HepG2 (cell line): Measurements from ENCODE around the gene SAP30. TPM values are rescaled to one million over a fixed set of nuclear protein-coding genes. Genes with fewer than 3 reads are reported as not detected.
A peak's percentile ranks its signal among the peaks of the same experiment; 100 is the strongest.

ENCODE experiments used
- ATAC-seq: fragments of 200-7000 bp; cut with Tn5 transposase; 3 replicates; pipeline ENCODE4 v1.9.1; 2020; ENCODE audit warnings: mild to moderate bottlenecking, moderate library complexity
- BruUV-seq: library from RNA; stranded (reverse); fragments of 400-500 nt; replicated peaks from 2 replicates; lab custom pipeline; 2021; lab: Mats Ljungman, UMichigan
- CTCF ChIA-PET: fragments of 300-600 bp; formaldehyde crosslinking; extraction: SDS; loops from one replicate; lab custom pipeline; 2021; ENCODE audit warnings: low total read pairs, inconsistent platforms, low intra/inter-chr PET ratio; lab: Yijun Ruan, JAX
- POLR2A ChIA-PET: fragments of 350-600 bp; sonication (Branson Sonifier 250); formaldehyde crosslinking; loops from one replicate; lab custom pipeline; 2020; ENCODE audit warnings: antibody characterized with exemption, inconsistent platforms; lab: Yijun Ruan, JAX
- DNase-seq: peaks from one replicate; pipeline ENCODE4 v3.0.0-alpha.2; 2015; ENCODE audit warnings: low spot score
- FAIRE-seq: peaks from 3 replicates; lab custom pipeline; 2011; peaks lifted over from hg19 to GRCh38; lab: Jason Lieb, UNC
- H2AFZ ChIP-seq: one replicate; pipeline ENCODE4 v1.6.1; 2011; ENCODE audit warnings: low read length, inconsistent platforms
- H3K27ac ChIP-seq: fragments of 300-600 bp; 3 replicates; pipeline ENCODE4 v1.8.0; 2011; ENCODE audit warnings: mixed run types, mild to moderate bottlenecking, mixed read lengths, low read length, inconsistent platforms; ENCODE audit not compliant: insufficient read depth; ENCODE audit errors: extremely low read length
- H3K27me3 ChIP-seq, 2 experiments: fragments of 200-600 bp in 1 of 2; 2 replicates in 1 of 2; 3 replicates in 1 of 2; pipeline versions ENCODE4 v1.6.0 to v1.8.0; 2011; ENCODE audit warnings: low read length in 2 of 2, mild to moderate bottlenecking in 2 of 2, moderate library complexity in 2 of 2, inconsistent platforms in 1 of 2; ENCODE audit not compliant: insufficient read depth in 2 of 2, control insufficient read depth in 1 of 2
- H3K36me3 ChIP-seq, 2 experiments: fragments of 200-600 bp in 1 of 2; replicated peaks in 1 of 2; 2 replicates in 1 of 2; 3 replicates in 1 of 2; pipeline versions ENCODE4 v1.5.1 to v1.8.0; 2011; ENCODE audit warnings: low read length in 2 of 2, inconsistent platforms in 1 of 2; ENCODE audit not compliant: insufficient read depth in 2 of 2, control insufficient read depth in 1 of 2
- H3K4me1 ChIP-seq: 2 replicates; pipeline ENCODE4 v1.5.1; 2012; ENCODE audit warnings: low read length, inconsistent platforms; ENCODE audit not compliant: insufficient read depth
- H3K4me2 ChIP-seq: 2 replicates; pipeline ENCODE4 v1.6.0; 2011; ENCODE audit warnings: low read depth, low read length, inconsistent platforms
- H3K4me3 ChIP-seq, 3 experiments: fragments of 200-600 bp in 1 of 3; sonication (generic), shearing (Covaris generic) in 1 of 3; replicated peaks in 1 of 3; 2 replicates each; pipeline ENCODE4 v1.5.1; 2011 to 2016; ENCODE audit warnings: low read length in 3 of 3, inconsistent platforms in 2 of 3, low read depth in 2 of 3, mild to moderate bottlenecking in 2 of 3, control low read depth in 1 of 3, mixed read lengths in 1 of 3; ENCODE audit not compliant: insufficient read depth in 1 of 3
- H3K79me2 ChIP-seq: one replicate; pipeline ENCODE4 v1.6.1; 2011; ENCODE audit warnings: low read length, inconsistent platforms; ENCODE audit not compliant: insufficient read depth
- H3K9ac ChIP-seq: 2 replicates; pipeline ENCODE4 v1.6.0; 2011; ENCODE audit warnings: mild to moderate bottlenecking, low read depth, low read length, inconsistent platforms; ENCODE audit not compliant: insufficient read depth
- H3K9me3 ChIP-seq: 2 replicates; pipeline ENCODE4 v1.5.1; 2012; ENCODE audit warnings: mild to moderate bottlenecking, low read length
- H4K20me1 ChIP-seq: 2 replicates; pipeline ENCODE4 v1.6.0; 2011; ENCODE audit warnings: inconsistent platforms, mild to moderate bottlenecking, low read length, moderate library complexity; ENCODE audit not compliant: insufficient read depth
- ATF6 ChIP-seq: sonication (generic); formaldehyde crosslinking; conservative IDR thresholded peaks from 2 replicates; pipeline ENCODE4 v1.4.0; 2020; ENCODE audit warnings: missing genetic modification reagents
- BRF2 ChIP-seq: sonication (generic); formaldehyde crosslinking; IDR thresholded peaks from 2 replicates; pipeline ENCODE4 v1.8.1; 2022; ENCODE audit warnings: mild to moderate bottlenecking, missing genetic modification reagents
- CC2D1A ChIP-seq: sonication (generic); formaldehyde crosslinking; IDR thresholded peaks from 2 replicates; pipeline ENCODE4 v1.8.1; 2023; ENCODE audit warnings: mild to moderate bottlenecking, missing genetic modification reagents
- CREBL2 ChIP-seq: sonication (generic); formaldehyde crosslinking; IDR thresholded peaks from 2 replicates; pipeline ENCODE4 v1.8.1; 2023; ENCODE audit warnings: missing genetic modification reagents, mild to moderate bottlenecking, borderline replicate concordance
- HINFP ChIP-seq: sonication (generic); formaldehyde crosslinking; IDR thresholded peaks from 2 replicates; pipeline ENCODE4 v1.4.0; 2020; ENCODE audit warnings: low read depth, mild to moderate bottlenecking, missing genetic modification reagents
- POLR2A ChIP-seq, 2 experiments: IDR thresholded peaks; 2 replicates each; pipeline ENCODE4 v1.6.1; 2011; ENCODE audit warnings: low read depth in 2 of 2, low read length in 2 of 2, mild to moderate bottlenecking in 1 of 2, moderate library complexity in 1 of 2; ENCODE audit not compliant: insufficient read depth in 1 of 2
- RBFOX2 ChIP-seq: fragments of 200-400 bp; formaldehyde crosslinking; IDR thresholded peaks from 2 replicates; pipeline ENCODE4 v1.6.1; 2017; ENCODE audit warnings: low read depth, mild to moderate bottlenecking, low read length
- TARDBP ChIP-seq: sonication (generic); formaldehyde crosslinking; IDR thresholded peaks from 2 replicates; pipeline ENCODE4 v1.8.0; 2022; ENCODE audit warnings: mild to moderate bottlenecking, missing genetic modification reagents
- ZNF274 ChIP-seq: sonication (generic); formaldehyde crosslinking; IDR thresholded peaks from 2 replicates; pipeline ENCODE4 v1.5.1; 2020; ENCODE audit warnings: mild to moderate bottlenecking, missing genetic modification reagents
- ZNF333 ChIP-seq: sonication (generic); formaldehyde crosslinking; IDR thresholded peaks from 2 replicates; pipeline ENCODE4 v1.4.0; 2020; ENCODE audit warnings: mild to moderate bottlenecking, missing genetic modification reagents, borderline replicate concordance
- ZSCAN30 ChIP-seq: sonication (generic); formaldehyde crosslinking; IDR thresholded peaks from 2 replicates; pipeline ENCODE4 v1.5.0; 2020; ENCODE audit warnings: mild to moderate bottlenecking, missing genetic modification reagents
- WGBS: methylation state at CpG from one replicate; pipeline ENCODE4 v1.1.6; 2017; ENCODE audit warnings: low lambda C conversion rate; 5-methylcytosine and 5-hydroxymethylcytosine counted together
- in situ Hi-C: cut with HindIII; loops from 2 replicates; pipeline ENCODE4 v1.10.0; 2017; ENCODE audit warnings: low pct_unique_long_range_greater_than_20kb; ENCODE audit not compliant: extremely low pct_ligation_motif_present
- intact Hi-C: fragments of 100-400 bp; cut with micrococcal nuclease; formaldehyde crosslinking; loops from one replicate; pipeline ENCODE4 v1.10.0; 2022; ENCODE audit not compliant: unreplicated experiment
- polyA plus RNA-seq, 8 experiments: library from polyadenylated mRNA; depleted of rRNA in 3 of 8; stranded (reverse) in 7 of 8; unstranded in 1 of 8; fragments of >200 nt; fragmentation: Illumina TruSeq in 4 of 8; extraction: Trizol in 4 of 8; gene quantifications; 2 replicates each; pipeline versions ENCODE4 v1.2.1 to v1.2.3, GENCODE V29; 2011 to 2016; ENCODE audit warnings: low read depth in 4 of 8, missing spikeins in 1 of 8, mixed read lengths in 1 of 8; ENCODE audit not compliant: insufficient read depth in 1 of 8
- total RNA-seq, 5 experiments: library from RNA; depleted of rRNA; stranded (reverse); fragments of >200 nt; fragmentation: Illumina TruSeq; extraction: Trizol; gene quantifications; 2 replicates each; pipeline ENCODE4 v1.2.3, GENCODE V29; 2016; ENCODE audit warnings: low read depth in 1 of 5

SAP30 gene
- total and polyA plus RNA-seq, 2 of the 13 experiments (the other 11 are each of a cell fraction or from before 2014, with no cell fraction given): 14.2 to 25.1 TPM

GRCh38 chr4:173330590-173330989 lies 40.2 kb upstream of the SAP30 start:
- TF ChIP-seq RBFOX2 (0 out of 2 replicates have a peak, but pooled peaks have one; percentile 24), ZSCAN30 (CRISPR knock-in tag) (no peak), POLR2A (IDR thresholded peaks at IDR 0.05; ENCODE audit: insufficient read depth in 1 of 2, low read depth in 2 of 2, low read length in 2 of 2) (peak in 1 of 2 experiments; percentile 38; a peak in 1 of 4 replicates)
- no peak overlapping the region for H3K9ac ChIP-seq
- no peak overlapping the region for H3K4me3 ChIP-seq
- H3K27me3 ChIP-seq: no peaks in the 10 kb centered on the region; a peak in 2 of 5 replicates
- CTCF ChIA-PET: no interaction called here
- H3K79me2 ChIP-seq: peaks cover 20% of the 10 kb centered on the region
- H3K36me3 ChIP-seq: peaks cover 0 to 13% of the 10 kb centered on the region in 2 experiments; a peak in 2 of 5 replicates
- H2AFZ ChIP-seq: no peak overlapping the region
- ATAC-seq (no peak), FAIRE-seq (no peak), DNase-seq (no peak)
- H4K20me1 ChIP-seq: peaks cover 3% of the 10 kb centered on the region; the same call in 1 of the 2 replicates
- in situ Hi-C loops (loop anchor here (5.0 kb wide), 1 partner anchor 42 kb away; the partner anchor contains the start of gene SAP30), intact Hi-C loops (no loop called here)
- WGBS: 96% methylated on average over 2 of the region's 2 CpGs
- H3K9me3 ChIP-seq: no peaks in the 10 kb centered on the region
- BruUV-seq: no TSS peak
- peaks cover 13% of the 10 kb centered on the region for H3K4me1 ChIP-seq
- H3K27ac ChIP-seq: no peak overlapping the region
- POLR2A ChIA-PET: no interaction called here
- H3K4me2 ChIP-seq: no peak overlapping the region

GRCh38 chr4:173332021-173332487 lies 38.7 kb upstream of the SAP30 start:
- ChIA-PET POLR2A (no interaction called here), CTCF (no interaction called here)
- Histone ChIP-seq H3K27ac (no peak overlapping the region), H3K9me3 (no peaks in the 10 kb centered on the region), H3K27me3 (no peaks in the 10 kb centered on the region; a peak in 2 of 5 replicates), H3K79me2 (peaks cover 20% of the 10 kb centered on the region), H2AFZ (no peak overlapping the region), H3K9ac (peak overlapping the region; percentile 11; the same call in 1 of the 2 replicates), H3K36me3 (peaks cover 0 to 13% of the 10 kb centered on the region in 2 experiments; a peak in 2 of 5 replicates), H3K4me2 (peak overlapping the region; percentile 93), H3K4me1 (peaks cover 23% of the 10 kb centered on the region), H4K20me1 (peaks cover 3% of the 10 kb centered on the region; the same call in 1 of the 2 replicates), H3K4me3 (peak overlapping the region; percentile 91 to 95 (median 92); a peak in 5 of 6 replicates)
- ATAC-seq (no peak), DNase-seq (no peak), FAIRE-seq (no peak)
- 90% methylated on average over 6 of the region's 6 CpGs for WGBS
- intact Hi-C loops (no loop called here), in situ Hi-C loops (loop anchor here (5.0 kb wide), 1 partner anchor 40 kb away; the partner anchor contains the start of gene SAP30)
- BruUV-seq: no TSS peak
- no peak for TF ChIP-seq ATF6 (CRISPR knock-in tag)
- TF ChIP-seq TARDBP (CRISPR knock-in tag): no peak
- no peak for TF ChIP-seq ZNF274
- TF ChIP-seq BRF2: no peak
- TF ChIP-seq ZNF333 (CRISPR knock-in tag): no peak
- no peak for TF ChIP-seq CC2D1A (CRISPR knock-in tag)
- no peak for TF ChIP-seq HINFP (CRISPR knock-in tag)
- TF ChIP-seq CREBL2 (CRISPR knock-in tag): no peak
